Measurements from ENCODE around the gene FLT3.

DNA sequence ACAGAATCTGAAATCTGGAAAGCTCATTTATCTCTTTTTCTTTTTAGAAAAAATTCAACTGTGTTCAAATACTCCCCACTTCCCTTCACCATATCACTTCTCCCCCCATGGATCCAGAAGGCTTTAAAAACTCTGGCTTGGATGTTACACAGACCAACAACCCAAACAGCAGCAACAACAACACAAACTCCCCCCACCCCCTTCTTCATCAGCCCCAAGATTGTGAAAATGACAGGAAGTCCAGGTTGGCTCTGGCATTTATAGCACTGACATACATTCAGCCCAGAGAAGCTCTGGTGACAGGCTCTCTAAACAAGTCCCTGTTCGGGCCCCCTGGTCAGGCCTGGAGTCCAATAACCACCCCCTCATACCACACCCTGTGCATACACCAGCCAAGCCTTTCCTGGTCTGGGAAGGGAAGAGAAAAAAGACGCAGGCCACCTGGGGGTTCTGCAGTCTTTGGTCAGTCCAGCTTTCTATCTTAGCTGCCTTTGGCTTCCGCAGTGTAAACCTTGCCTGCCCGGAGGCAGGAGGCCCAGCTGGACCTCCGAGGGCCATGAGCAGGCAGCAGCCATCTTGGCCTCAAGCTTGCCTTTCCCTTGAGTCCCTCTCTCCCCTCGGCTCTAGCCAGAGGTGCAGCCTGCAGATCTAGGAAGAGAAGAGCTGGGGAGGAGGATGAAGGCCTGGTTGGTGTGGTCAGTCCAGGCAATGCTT, 138.1 kb downstream of the FLT3 start:
- TF ChIP-seq POLR2A (IDR thresholded peaks at IDR 0.05) = no peak
- TF ChIP-seq CTCF (IDR thresholded peaks at IDR 0.05) = no peak

Data from heart left ventricle (tissue), 13 donors.